ENCODE results near the gene MPZL1. TPM values are rescaled to one million over a fixed set of nuclear protein-coding genes. Genes with fewer than 3 reads are reported as not detected.

MPZL1 gene
- total RNA-seq, 1 experiment from 2014 or later: 52.9 TPM

- CTCF ChIA-PET: no interaction called here
Measured at GRCh38 chr1:167776616-167777268, 55.0 kb downstream of the MPZL1 start.

More at GRCh38 chr1:167776616-167777268, 55.0 kb downstream of the MPZL1 start:
- Histone ChIP-seq H2AFZ (ENCODE audit: low read depth, low read length, poor library complexity, severe bottlenecking) (no peak overlapping the region), H3K27ac (ENCODE audit: low read depth, low read length) (no peak overlapping the region), H3K9ac (ENCODE audit: low read length) (no peak overlapping the region), H4K20me1 (ENCODE audit: insufficient read depth) (no peaks in the 10 kb centered on the region), H3K9me2 (ENCODE audit: insufficient read depth) (no peaks in the 10 kb centered on the region), H3K4me1 (ENCODE audit: control insufficient read depth in 1 of 2, insufficient read depth in 2 of 2, low read length in 2 of 2) (no peaks in the 10 kb centered on the region), H3K9me3 (ENCODE audit: control insufficient read depth in 1 of 2, insufficient read depth in 1 of 2, low read depth in 1 of 2, low read length in 2 of 2) (no peaks in the 10 kb centered on the region), H3K36me3 (ENCODE audit: control insufficient read depth in 1 of 2, insufficient read depth in 2 of 2, low read length in 2 of 2) (no peaks in the 10 kb centered on the region; a peak in 1 of 4 replicates), H3K4me3 (replicated peaks in 1 of 2; ENCODE audit: low read depth in 1 of 2, low read length in 2 of 2) (no peak overlapping the region), H3K27me3 (ENCODE audit: insufficient read depth, low read length) (no peaks in the 10 kb centered on the region), H3K79me2 (ENCODE audit: insufficient read depth, low read length) (no peaks in the 10 kb centered on the region; the same call in 1 of the 2 replicates), H3K4me2 (ENCODE audit: low read length) (no peak overlapping the region)
- ChIA-PET RAD21 (ENCODE audit: low non-redundant PET in 1 of 2, low total read pairs in 2 of 2, uncharacterized antibody in 2 of 2, unreplicated experiment in 2 of 2) (no interaction called here), POLR2A (no interaction called here)
- intact Hi-C loops (cut with micrococcal nuclease): no loop called here
- TF ChIP-seq YY1 (IDR thresholded peaks at IDR 0.05; ENCODE audit: extremely low read depth, insufficient replicate concordance, low read depth, low read length) (no peak), EGR1 (IDR thresholded peaks at IDR 0.05; ENCODE audit: low read depth) (no peak), POLR2AphosphoS5 (IDR thresholded peaks at IDR 0.05; ENCODE audit: low read depth, low read length) (no peak), EZH2phosphoT487 (IDR thresholded peaks at IDR 0.05; ENCODE audit: borderline replicate concordance) (no peak), SIN3A (IDR thresholded peaks at IDR 0.05; ENCODE audit: low read depth) (no peak), TCF7L2 (IDR thresholded peaks at IDR 0.05; ENCODE audit: borderline replicate concordance, extremely low read depth, insufficient read depth, insufficient read length) (no peak), POLR2A (IDR thresholded peaks at IDR 0.05; ENCODE audit: borderline replicate concordance, extremely low read depth, insufficient read depth, insufficient read length) (no peak), SP1 (IDR thresholded peaks at IDR 0.05; ENCODE audit: low read depth) (no peak), REST (IDR thresholded peaks at IDR 0.05; ENCODE audit: low read depth) (no peak), JUND (IDR thresholded peaks at IDR 0.05) (no peak), FOSL1 (IDR thresholded peaks at IDR 0.05; ENCODE audit: low read depth) (no peak), ZBTB33 (IDR thresholded peaks at IDR 0.05; ENCODE audit: extremely low read depth, insufficient replicate concordance, low read length) (no peak), ATF3 (IDR thresholded peaks at IDR 0.05) (no peak), MAX (IDR thresholded peaks at IDR 0.05) (no peak), CTCF (IDR thresholded peaks at IDR 0.05 in 2 of 3, conservative IDR thresholded peaks at IDR 0.05 in 1 of 3; ENCODE audit: borderline replicate concordance in 1 of 3, insufficient read depth in 1 of 3, low read depth in 2 of 3, low read length in 2 of 3) (no peak), ZNF274 (IDR thresholded peaks at IDR 0.05; ENCODE audit: low read depth, low read length) (no peak)
- no peak for DNase-seq (ENCODE audit: low read depth, low spot score)
- ATAC-seq: no peak
- BruUV-seq (replicated peaks): no TSS peak
